Colonic mucosa (tissue), 4 donors: ENCODE data around the gene PRSS33. TPM values are rescaled to one million over a fixed set of nuclear protein-coding genes. Genes with fewer than 3 reads are reported as not detected.

Experiments
- DNase-seq: peaks from one replicate; pipeline ENCODE4 v3.0.0-alpha.2; 2020
- H3K27ac ChIP-seq: fragments of 200-600 bp; one replicate; pipeline ENCODE4 v1.8.0; 2021
- H3K27me3 ChIP-seq: fragments of 200-600 bp; one replicate; pipeline ENCODE4 v1.8.0; 2021
- H3K36me3 ChIP-seq: fragments of 200-600 bp; one replicate; pipeline ENCODE4 v1.8.0; 2021
- H3K4me1 ChIP-seq: fragments of 200-600 bp; one replicate; pipeline ENCODE4 v1.8.0; 2021; ENCODE audit warnings: mild to moderate bottlenecking
- H3K4me3 ChIP-seq: fragments of 200-600 bp; one replicate; pipeline ENCODE4 v1.8.0; 2021
- H3K9ac ChIP-seq, 2 donors: one replicate each; pipeline ENCODE4 v1.7.0; 2013; ENCODE audit warnings: control low read depth in 2 of 2, low read depth in 2 of 2, low read length in 2 of 2
- H3K9me3 ChIP-seq: fragments of 200-600 bp; one replicate; pipeline ENCODE4 v1.8.0; 2021
- intact Hi-C: fragments of 100-400 bp; cut with DNase I; formaldehyde crosslinking; loops from one replicate; pipeline ENCODE4 v1.14.1; 2022
- total RNA-seq, 2 donors: library from RNA; stranded (reverse); fragmentation: NEBNext Ultra II Directional in 1 of 2; extraction: Animal tissue kit (Norgen Biotek cat#: 25700) in 1 of 2; gene quantifications; one replicate each; pipeline ENCODE4 v1.2.1, GENCODE V29; 2021
- TF ChIP-seq, protein P1 (sequence below): fragments of 200-600 bp; IDR thresholded peaks from one replicate; pipeline ENCODE4 v1.8.0; 2022; ENCODE audit warnings: antibody characterized with exemption, mild to moderate bottlenecking
- donor health status: healthy.
- donor health status: DM: no; HTN: no; CAD: no.
- donor health status: DM: no; HTN: no; CAD: no.

Gene PRSS33
- total RNA-seq, 2 donors from 2014 or later, result not detected

DNA sequence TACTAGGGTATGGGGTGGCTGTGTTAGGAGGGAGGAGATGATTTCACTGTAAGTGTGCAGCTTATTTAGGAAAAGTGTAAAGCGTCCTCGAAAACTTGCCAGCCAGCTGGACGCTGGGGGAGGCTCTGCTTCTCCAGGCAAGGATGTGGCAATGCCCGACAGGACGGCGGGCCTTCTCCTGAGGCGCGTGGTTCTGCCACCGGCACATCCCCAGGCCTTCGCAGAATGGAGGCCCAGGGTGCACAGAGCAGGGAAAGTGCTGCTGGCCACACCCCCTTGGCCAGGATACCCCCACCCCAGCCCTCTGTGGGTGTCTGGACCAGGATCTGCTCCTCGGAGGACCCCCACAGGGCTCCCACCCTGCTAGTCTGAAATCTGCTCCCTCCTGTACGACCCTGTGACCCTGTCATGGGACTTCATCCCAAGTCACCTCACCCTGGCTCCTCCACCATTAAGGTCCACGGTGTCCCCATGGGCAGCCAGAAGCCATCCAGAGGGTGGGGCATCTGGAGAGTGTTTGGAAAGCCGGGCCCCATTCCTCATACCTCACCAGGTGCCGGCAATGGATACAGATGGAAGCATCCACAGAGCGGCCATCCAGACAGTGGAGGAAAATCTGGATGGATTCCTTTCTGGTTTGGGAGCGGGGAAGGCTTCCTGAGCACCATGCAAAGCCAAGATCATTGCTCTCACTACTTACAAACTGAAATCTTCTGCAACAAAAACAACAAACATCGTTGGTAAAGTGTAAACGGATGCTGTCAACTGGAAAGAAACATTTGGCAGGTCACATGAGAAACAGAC lies 44.2 kb downstream of the PRSS33 start:
- H3K27me3 ChIP-seq, result no peaks in the 10 kb centered on the region
- H3K4me3 ChIP-seq, result no peak overlapping the region
- intact Hi-C loops, result no loop called here
- DNase-seq, result no peak
- H3K27ac ChIP-seq, result no peak overlapping the region
- H3K9ac ChIP-seq, result no peak overlapping the region
- TF ChIP-seq, protein P1, sequence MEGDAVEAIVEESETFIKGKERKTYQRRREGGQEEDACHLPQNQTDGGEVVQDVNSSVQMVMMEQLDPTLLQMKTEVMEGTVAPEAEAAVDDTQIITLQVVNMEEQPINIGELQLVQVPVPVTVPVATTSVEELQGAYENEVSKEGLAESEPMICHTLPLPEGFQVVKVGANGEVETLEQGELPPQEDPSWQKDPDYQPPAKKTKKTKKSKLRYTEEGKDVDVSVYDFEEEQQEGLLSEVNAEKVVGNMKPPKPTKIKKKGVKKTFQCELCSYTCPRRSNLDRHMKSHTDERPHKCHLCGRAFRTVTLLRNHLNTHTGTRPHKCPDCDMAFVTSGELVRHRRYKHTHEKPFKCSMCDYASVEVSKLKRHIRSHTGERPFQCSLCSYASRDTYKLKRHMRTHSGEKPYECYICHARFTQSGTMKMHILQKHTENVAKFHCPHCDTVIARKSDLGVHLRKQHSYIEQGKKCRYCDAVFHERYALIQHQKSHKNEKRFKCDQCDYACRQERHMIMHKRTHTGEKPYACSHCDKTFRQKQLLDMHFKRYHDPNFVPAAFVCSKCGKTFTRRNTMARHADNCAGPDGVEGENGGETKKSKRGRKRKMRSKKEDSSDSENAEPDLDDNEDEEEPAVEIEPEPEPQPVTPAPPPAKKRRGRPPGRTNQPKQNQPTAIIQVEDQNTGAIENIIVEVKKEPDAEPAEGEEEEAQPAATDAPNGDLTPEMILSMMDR, result no peak
- H3K36me3 ChIP-seq, result no peaks in the 10 kb centered on the region
- H3K4me1 ChIP-seq, result no peaks in the 10 kb centered on the region
- H3K9me3 ChIP-seq, result no peaks in the 10 kb centered on the region

DNA sequence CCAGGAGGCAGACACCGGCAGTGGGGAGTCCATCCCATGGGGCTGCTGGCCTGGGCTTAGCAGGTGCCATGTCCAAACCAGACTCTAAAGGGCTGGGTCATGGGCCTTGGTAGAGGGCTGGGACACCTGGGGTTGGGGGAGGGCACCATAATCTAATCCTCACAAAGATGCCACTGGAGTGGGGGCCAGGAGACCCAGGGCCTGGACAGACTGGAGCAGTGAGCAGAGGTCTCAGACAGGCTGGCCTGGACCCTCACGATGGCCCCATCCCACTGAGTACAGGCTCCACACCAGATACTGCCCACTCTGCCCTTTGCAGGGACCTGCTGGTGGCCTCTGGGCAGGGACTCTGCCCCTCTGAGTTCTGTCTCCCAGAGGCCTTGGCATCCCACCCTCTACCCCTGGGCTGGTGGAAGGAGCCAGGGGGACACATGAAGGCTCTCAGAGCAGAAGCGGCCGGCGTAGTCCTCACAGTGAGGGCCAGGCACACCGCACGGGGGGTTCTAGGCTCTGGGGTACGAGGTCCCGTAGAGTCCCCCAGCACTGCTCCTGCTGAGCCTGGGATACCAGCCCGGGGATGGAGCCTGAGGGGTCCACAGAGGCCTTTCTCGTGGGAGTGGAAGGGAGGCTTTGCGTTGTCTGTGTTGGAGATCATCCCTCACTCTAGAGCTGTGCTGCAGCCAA lies 44.9 kb downstream of the PRSS33 start:
- Histone ChIP-seq H3K4me3 (no peak overlapping the region), H3K4me1 (no peaks in the 10 kb centered on the region), H3K36me3 (no peaks in the 10 kb centered on the region), H3K27me3 (no peaks in the 10 kb centered on the region), H3K9me3 (no peaks in the 10 kb centered on the region), H3K9ac (no peak overlapping the region), H3K27ac (no peak overlapping the region)
- TF ChIP-seq, protein P1, result no peak
- no peak for DNase-seq
- intact Hi-C loops, result no loop called here

DNA sequence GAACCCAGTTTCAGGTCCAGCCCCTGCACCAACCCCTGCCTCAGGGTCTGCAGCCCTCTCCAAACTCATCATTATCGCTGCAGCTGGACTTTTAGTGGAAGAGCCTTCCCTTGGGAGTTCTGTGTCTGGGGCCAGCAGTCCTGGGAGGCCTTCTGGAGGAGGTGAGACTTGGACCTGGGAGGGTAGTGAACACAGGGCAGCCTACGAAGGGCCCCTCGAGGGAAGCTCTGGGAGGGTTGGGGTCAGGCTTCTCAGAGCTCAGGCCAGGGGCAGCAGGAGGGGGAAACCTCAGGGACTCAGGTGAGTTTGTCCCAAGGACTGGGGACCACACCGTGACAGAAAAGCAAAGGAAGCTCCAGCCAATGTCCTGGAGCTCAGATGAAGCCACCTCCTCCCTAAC lies 46.2 kb downstream of the PRSS33 start:
- no peaks in the 10 kb centered on the region for H3K9me3 ChIP-seq
- no peaks in the 10 kb centered on the region for H3K4me1 ChIP-seq
- DNase-seq, result no peak
- no peak overlapping the region for H3K9ac ChIP-seq
- H3K27me3 ChIP-seq, result no peaks in the 10 kb centered on the region
- no peak overlapping the region for H3K4me3 ChIP-seq
- intact Hi-C loops, result no loop called here
- TF ChIP-seq, protein P1, result no peak
- no peak overlapping the region for H3K27ac ChIP-seq
- H3K36me3 ChIP-seq, result no peaks in the 10 kb centered on the region

DNA sequence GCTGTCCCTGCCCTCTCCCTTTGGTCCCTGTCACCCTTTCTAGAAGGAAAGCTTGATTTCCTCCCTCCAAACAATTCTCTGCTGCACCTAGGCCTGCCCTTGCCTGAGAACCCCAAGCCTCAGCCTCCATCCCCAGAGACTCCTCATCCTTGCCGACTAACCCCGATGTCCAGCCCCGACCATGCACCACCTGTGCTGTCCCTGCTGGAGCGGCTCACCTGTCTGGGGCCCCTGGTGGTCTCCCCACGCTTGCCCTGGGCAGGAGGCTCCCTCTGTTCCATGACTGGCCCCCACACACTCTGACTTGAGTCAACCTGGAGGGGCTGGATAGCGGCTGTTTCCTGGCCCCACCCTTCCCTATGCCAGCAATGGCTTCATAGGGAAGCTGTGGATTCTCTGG lies 46.9 kb downstream of the PRSS33 start:
- H3K4me1 ChIP-seq, result no peaks in the 10 kb centered on the region
- intact Hi-C loops, result no loop called here
- H3K4me3 ChIP-seq, result no peak overlapping the region
- H3K36me3 ChIP-seq, result no peaks in the 10 kb centered on the region
- H3K27ac ChIP-seq, result no peak overlapping the region
- TF ChIP-seq, protein P1, result no peak
- no peak overlapping the region for H3K9ac ChIP-seq
- no peaks in the 10 kb centered on the region for H3K27me3 ChIP-seq
- no peak for DNase-seq
- H3K9me3 ChIP-seq, result no peaks in the 10 kb centered on the region

DNA sequence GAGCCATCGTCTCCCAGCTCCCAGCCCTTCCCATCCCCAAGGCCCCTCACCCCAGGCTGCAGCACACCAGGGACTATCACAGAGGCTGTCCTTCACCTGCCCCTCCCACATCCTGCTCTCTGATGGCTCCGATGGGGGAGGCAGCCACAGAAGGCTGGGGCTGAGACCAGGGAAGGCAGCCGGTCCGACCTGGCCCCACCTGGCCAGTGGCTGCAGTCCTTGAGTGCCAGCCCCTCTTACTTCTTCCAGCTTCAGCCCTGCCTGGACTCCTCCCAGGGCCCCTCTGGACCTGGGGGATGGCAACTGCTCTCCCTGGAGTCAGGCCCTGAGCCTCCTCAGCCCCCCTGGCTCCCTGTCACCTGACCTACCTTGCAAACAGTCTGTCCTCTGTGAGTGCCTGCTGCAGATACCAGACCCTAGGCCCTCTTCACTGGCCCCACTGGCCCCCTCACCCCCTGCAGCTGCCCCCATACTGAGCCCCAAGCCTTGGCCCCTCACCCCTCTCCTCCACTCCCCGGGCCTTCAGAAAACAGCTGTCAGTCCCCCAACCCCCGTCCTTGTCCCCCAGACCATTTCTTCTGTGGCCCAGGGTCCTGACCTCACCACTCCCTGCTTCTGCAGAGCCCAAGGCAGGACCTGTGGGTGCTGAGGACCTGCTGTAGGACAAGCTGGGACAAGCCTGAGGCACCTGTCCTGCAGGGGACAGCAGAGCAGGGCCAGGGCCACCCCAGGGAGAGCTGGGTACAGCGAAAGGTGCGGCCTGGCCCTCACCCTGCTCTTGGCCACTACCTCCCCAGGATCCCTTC lies 47.5 kb downstream of the PRSS33 start:
- no peaks in the 10 kb centered on the region for H3K9me3 ChIP-seq
- H3K4me3 ChIP-seq, result no peak overlapping the region
- no peaks in the 10 kb centered on the region for H3K4me1 ChIP-seq
- TF ChIP-seq, protein P1, result no peak
- DNase-seq, result no peak
- H3K27ac ChIP-seq, result no peak overlapping the region
- intact Hi-C loops, result no loop called here
- H3K9ac ChIP-seq, result no peak overlapping the region
- no peaks in the 10 kb centered on the region for H3K27me3 ChIP-seq
- no peaks in the 10 kb centered on the region for H3K36me3 ChIP-seq
